Left ventricle myocardium inferior (tissue), 1 donor: ENCODE results near the gene DCHS1. TPM values are rescaled to one million over a fixed set of nuclear protein-coding genes. Genes with fewer than 3 reads are reported as not detected.

Source experiments
- DNase-seq: peaks from one replicate; pipeline ENCODE4 v3.0.0-alpha.2; 2020
- H3K27ac ChIP-seq: fragments of 200-600 bp; replicated peaks from 2 replicates; pipeline ENCODE4 v1.8.0; 2021
- H3K27me3 ChIP-seq: fragments of 200-600 bp; 2 replicates; pipeline ENCODE4 v1.8.0; 2021; ENCODE audit warnings: low read depth
- H3K36me3 ChIP-seq: fragments of 200-600 bp; 2 replicates; pipeline ENCODE4 v1.8.0; 2021
- H3K4me1 ChIP-seq: fragments of 200-600 bp; 2 replicates; pipeline ENCODE4 v1.8.0; 2021
- H3K4me3 ChIP-seq: fragments of 200-600 bp; 2 replicates; pipeline ENCODE4 v1.8.0; 2021; ENCODE audit warnings: mild to moderate bottlenecking, moderate library complexity
- H3K9me3 ChIP-seq: fragments of 200-600 bp; replicated peaks from 2 replicates; pipeline ENCODE4 v1.8.0; 2021
- intact Hi-C: fragments of 100-400 bp; cut with micrococcal nuclease; formaldehyde crosslinking; loops from one replicate; pipeline ENCODE4 v1.11.0; 2022
- total RNA-seq: library from RNA; stranded (reverse); fragmentation: NEBNext Ultra II Directional; extraction: Animal tissue kit (Norgen Biotek cat#: 25700); gene quantifications from one replicate; pipeline ENCODE4 v1.2.1, GENCODE V29; 2021
- TF ChIP-seq, protein P1 (sequence below): fragments of 200-600 bp; IDR thresholded peaks from 2 replicates; pipeline ENCODE4 v1.8.0; 2021; ENCODE audit warnings: antibody characterized with exemption, mild to moderate bottlenecking, borderline replicate concordance
- donor health status: DM: no; HTN: yes; CAD: no; lungs with severe emphysema.

DCHS1 gene
- total RNA-seq, 1 donor from 2014 or later: 9.5 TPM

DNA sequence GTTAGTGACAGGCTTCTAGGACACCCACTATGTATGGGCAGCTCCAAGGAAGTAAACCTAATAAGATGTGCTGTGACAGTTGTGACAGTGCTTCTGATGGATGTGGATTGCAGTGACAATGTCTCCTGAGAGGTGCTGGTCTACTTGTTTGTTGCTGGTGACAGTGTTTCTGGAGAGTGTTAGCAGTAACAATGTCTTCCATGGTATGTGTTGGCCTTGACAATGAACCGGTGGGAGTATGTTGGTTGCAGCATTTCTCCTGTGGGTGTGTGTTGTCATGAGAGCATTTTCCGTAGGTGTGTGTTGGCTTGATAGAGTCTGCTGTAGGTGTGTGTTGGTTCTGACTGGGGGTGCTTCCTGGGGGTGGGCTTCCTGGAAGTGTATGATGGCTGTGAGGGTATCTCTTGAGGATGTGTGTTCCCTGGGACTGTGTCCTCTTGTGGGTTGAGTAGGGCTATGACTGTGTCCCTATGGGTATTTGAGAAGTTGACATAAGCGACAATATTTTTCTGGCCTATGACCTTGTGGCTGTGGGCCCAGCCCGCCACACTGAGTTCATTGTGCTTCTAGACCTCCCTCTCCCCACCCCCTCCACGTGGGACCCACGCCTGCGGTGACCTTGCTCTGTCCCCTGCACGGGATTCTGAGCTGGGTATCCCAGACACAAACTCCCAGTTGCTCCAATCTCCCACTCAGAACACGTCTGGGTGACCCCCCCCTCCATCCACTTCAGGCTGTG lies 1.2 kb downstream of the DCHS1 start:
- Histone ChIP-seq H3K27me3 (no peaks in the 10 kb centered on the region), H3K36me3 (no peaks in the 10 kb centered on the region), H3K4me3 (peak overlapping the region; percentile 68), H3K4me1 (peaks cover 59% of the 10 kb centered on the region), H3K9me3 (no peaks in the 10 kb centered on the region), H3K27ac (peak overlapping the region; percentile 87)
- intact Hi-C loops: no loop called here
- no peak for DNase-seq
- TF ChIP-seq, protein P1, sequence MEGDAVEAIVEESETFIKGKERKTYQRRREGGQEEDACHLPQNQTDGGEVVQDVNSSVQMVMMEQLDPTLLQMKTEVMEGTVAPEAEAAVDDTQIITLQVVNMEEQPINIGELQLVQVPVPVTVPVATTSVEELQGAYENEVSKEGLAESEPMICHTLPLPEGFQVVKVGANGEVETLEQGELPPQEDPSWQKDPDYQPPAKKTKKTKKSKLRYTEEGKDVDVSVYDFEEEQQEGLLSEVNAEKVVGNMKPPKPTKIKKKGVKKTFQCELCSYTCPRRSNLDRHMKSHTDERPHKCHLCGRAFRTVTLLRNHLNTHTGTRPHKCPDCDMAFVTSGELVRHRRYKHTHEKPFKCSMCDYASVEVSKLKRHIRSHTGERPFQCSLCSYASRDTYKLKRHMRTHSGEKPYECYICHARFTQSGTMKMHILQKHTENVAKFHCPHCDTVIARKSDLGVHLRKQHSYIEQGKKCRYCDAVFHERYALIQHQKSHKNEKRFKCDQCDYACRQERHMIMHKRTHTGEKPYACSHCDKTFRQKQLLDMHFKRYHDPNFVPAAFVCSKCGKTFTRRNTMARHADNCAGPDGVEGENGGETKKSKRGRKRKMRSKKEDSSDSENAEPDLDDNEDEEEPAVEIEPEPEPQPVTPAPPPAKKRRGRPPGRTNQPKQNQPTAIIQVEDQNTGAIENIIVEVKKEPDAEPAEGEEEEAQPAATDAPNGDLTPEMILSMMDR: no peak

DNA sequence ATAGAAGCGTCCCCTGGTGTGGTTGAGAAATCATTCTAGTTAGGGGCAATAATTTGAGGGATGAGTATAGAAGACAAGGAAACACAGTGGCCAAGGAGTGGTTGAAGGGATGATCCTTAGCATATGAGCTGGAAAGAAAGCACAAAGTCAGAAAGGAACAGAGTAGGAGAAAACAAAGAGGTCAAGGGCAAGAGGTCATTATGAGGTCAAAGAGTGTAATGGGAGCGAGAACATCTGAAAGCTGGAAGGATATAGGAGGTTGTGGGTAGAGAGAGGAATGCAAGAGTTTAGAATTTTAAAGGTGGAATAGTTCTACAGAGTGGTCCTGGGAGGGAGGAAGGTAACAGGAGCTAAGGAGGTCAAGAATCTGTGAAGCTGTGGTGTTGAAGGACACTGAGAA lies 2.0 kb downstream of the DCHS1 start:
- TF ChIP-seq, protein P1: no peak
- Histone ChIP-seq H3K9me3 (no peaks in the 10 kb centered on the region), H3K4me3 (no peak overlapping the region), H3K27ac (no peak overlapping the region), H3K4me1 (peaks cover 66% of the 10 kb centered on the region), H3K36me3 (no peaks in the 10 kb centered on the region), H3K27me3 (no peaks in the 10 kb centered on the region)
- DNase-seq: no peak
- intact Hi-C loops: no loop called here

DNA sequence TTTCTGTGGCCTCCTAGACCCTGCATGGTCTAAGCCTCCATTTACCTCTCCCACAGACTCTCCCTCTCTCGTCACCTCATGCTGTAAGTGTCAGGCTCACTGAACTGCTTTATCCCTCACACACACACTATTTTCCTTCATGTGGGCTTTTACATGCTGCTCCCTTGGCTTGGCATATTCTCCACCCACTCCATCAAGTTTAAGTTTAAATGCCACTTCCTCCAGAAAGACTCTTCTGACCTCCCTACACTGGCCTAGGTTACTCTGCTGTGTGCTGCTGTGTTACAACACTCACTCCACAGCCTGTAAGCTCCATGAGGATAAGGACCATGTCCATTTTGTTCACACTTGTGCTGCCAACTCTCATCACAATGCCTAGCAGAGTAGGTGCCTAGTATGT lies 2.5 kb downstream of the DCHS1 start:
- Histone ChIP-seq H3K27ac (no peak overlapping the region), H3K4me3 (no peak overlapping the region), H3K27me3 (no peaks in the 10 kb centered on the region), H3K36me3 (no peaks in the 10 kb centered on the region), H3K4me1 (peaks cover 70% of the 10 kb centered on the region), H3K9me3 (no peaks in the 10 kb centered on the region)
- intact Hi-C loops: no loop called here
- no peak for DNase-seq
- TF ChIP-seq, protein P1: no peak

DNA sequence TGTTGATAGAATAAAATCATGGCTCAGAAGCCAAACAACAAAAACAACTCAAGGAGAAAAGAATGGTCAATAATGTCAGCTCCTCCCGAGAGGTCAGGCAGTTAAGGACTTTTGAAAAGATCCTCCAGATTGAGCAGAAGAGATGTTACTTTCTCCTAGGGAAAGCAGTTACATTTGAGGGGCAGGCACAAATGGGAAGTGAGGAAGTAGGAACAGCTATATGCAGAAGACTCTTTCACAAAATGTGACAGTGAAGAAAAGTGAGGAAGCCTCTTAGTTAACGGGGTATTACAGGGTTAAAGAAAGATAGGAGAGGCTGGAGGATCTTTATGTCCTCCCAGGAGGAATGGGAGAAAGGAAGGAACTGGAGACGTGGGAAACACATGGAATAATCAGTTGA lies 3.4 kb downstream of the DCHS1 start:
- Histone ChIP-seq H3K27me3 (no peaks in the 10 kb centered on the region), H3K27ac (no peak overlapping the region), H3K36me3 (no peaks in the 10 kb centered on the region), H3K4me1 (peaks cover 71% of the 10 kb centered on the region), H3K9me3 (no peaks in the 10 kb centered on the region), H3K4me3 (no peak overlapping the region)
- intact Hi-C loops: no loop called here
- TF ChIP-seq, protein P1: no peak
- no peak for DNase-seq

DNA sequence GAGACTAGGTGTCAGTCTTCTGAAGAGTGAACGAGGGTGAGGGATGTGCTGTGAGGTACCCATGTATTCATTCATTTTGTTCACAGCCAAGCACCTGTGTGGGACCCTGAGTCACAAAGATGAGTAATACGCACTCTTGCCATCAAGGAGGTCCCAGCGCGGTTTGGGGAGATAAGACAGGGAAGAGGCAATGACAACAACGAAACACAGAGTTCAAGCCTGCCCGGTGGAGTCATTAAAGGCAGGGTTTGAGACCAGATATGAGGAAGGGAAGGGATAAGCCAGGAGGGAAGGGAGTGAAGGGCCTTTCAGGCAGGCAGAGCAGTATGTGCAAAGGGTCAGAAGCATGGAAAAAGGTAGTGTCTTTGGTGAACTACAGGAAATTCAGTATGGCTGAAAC lies 4.6 kb downstream of the DCHS1 start:
- no peaks in the 10 kb centered on the region for H3K27me3 ChIP-seq
- DNase-seq: no peak
- TF ChIP-seq, protein P1: no peak
- peak overlapping the region; percentile 21 for H3K27ac ChIP-seq
- no peak overlapping the region for H3K4me3 ChIP-seq
- peaks cover 76% of the 10 kb centered on the region for H3K4me1 ChIP-seq
- intact Hi-C loops: no loop called here
- no peaks in the 10 kb centered on the region for H3K9me3 ChIP-seq
- no peaks in the 10 kb centered on the region for H3K36me3 ChIP-seq
